ENCODE measurements around the gene HSPA14.
A peak's percentile ranks its signal among the peaks of the same experiment; 100 is the strongest.
"Not testable (repeated sequence)": the region's sequence is repeated elsewhere in the genome, so short reads cannot be mapped to it uniquely, and the experiment has no call there.

HSPA14 gene

GRCh38 chr10:14837757-14838581 lies at the start of gene HSPA14, which contains the start of the genes CDNF and MSANTD7:
HSPA14 (plus strand) TSS chr10:14838306; CDS start chr10:14838403, 97 bp downstream.
CDNF (minus strand) TSS chr10:14838037; CDS start chr10:14837946, 91 bp downstream.
MSANTD7 (plus strand) TSS chr10:14838306; CDS start chr10:14842285, 3,979 bp downstream.
- FAIRE-seq: peak; percentile 97

DNA sequence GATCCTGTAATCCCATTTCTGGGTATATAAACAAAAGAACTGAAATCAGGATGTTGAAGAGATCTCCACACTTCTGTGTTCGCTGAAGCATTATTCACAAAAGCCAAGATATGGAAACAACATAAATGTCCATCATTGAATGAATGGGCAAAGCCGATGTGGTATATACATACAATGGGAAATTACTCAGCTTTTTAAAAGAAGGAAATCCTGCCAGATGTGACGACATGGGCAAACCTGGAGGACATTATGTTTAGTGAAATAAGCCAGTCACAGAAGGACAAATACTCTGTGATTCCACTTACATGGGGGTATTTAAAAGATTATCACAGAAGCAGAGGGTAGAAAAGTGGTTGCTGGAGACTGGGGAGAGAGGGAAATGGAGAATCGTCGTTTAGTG lies 39.5 kb upstream of the HSPA14 start:
- no peak for FAIRE-seq

DNA sequence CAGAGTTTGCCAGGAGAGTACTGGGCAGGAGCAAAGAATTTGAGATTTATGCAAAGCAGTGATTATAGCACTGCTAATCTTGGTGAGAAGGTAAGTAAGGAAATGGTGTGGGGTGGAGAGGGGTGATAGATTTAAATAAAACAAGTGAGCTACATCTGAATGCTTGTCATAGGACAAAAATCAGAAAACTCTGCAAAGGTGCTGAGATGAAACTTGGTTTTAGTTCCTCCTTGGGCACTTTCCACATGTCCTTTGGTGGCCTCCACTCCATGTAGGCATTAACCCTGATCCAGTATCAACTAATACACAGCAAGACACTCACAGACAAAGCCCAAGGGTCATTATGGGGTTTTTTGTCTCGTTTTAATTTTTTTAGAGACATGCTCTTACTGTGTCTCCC lies 37.7 kb upstream of the HSPA14 start:
- no peak for FAIRE-seq

DNA sequence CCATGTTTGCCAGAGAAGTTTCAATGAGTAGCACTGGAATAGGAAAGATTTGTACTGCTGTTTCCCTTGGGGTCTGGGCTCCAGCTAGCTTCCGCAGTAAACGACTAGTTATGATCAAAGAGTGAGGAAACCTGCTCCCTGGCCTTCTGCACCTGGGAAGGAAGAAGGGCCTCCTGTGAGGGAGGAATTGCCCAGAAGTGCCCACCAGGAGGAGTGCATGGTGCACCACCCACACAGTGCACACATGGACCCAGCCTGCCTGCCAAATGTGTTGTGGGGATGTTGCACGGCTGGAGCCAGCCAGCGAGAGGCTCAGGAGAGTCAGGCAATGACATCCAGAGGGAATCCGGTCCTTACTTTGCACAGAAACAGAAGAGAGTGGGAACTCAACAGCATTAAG lies 36.4 kb upstream of the HSPA14 start:
- FAIRE-seq: no peak

DNA sequence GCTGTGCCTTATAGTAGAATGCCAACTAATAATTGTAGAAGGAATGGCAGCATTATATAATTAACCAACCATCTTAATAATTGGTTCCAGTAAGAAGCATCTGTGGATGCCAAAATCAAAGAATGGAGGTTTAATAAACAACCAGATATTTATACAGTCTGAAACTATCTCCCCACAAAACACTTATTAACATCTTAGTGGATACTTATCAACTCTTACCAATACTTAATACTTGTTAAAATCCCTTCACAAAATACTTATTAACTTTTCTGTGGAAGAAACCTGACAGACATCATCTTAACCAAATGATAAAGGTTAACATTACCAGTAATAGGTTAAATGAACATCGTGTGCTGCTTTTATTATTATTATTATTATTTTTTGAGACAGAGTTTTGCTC lies 34.3 kb upstream of the HSPA14 start:
- FAIRE-seq: no peak

DNA sequence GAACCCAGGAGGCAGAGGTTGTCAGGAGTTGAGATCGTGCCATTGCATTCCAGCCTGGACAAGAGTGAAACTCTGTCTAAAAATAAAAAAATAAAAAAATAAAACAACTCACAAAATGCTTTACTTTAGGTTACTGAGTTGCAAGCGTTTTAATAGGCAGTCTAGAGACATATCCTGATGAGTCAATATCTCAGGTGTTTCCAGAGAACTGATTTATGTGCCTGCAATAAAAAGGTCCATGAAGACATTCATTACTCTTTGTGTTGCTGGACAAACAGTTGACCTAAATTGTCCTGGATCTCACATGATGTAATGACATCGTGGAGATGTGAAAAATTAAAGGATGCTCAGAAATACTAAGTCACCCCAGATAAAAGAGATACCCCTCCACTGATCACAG lies 31.8 kb upstream of the HSPA14 start:
- FAIRE-seq: no peak

GRCh38 chr10:14810969-14811953 lies 26.8 kb upstream of the HSPA14 start:
- FAIRE-seq: no peak

GRCh38 chr10:14812271-14812670 lies 25.8 kb upstream of the HSPA14 start:
- FAIRE-seq: no peak

GRCh38 chr10:14815681-14816080 lies 22.4 kb upstream of the HSPA14 start:
- FAIRE-seq: no peak

DNA sequence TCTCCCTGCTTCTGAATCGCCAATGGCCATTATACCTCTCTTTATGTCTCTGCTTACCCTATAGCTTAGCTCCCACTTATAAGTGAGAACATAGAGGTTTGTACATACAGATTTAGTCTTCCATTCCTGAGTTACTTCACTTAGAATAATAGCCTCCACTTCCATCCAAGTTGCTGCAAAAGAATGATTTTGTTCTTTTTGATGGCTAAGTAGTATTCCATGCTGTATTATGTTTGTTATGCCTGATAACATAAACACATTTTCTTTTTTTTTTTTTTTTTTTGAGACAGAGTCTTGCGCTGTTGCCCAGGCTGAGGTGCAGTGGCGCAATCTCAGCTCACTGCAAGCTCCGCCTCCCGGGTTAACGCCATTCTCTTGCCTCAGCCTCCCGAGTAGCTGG lies 21.4 kb upstream of the HSPA14 start:
- FAIRE-seq: not testable (repeated sequence)

DNA sequence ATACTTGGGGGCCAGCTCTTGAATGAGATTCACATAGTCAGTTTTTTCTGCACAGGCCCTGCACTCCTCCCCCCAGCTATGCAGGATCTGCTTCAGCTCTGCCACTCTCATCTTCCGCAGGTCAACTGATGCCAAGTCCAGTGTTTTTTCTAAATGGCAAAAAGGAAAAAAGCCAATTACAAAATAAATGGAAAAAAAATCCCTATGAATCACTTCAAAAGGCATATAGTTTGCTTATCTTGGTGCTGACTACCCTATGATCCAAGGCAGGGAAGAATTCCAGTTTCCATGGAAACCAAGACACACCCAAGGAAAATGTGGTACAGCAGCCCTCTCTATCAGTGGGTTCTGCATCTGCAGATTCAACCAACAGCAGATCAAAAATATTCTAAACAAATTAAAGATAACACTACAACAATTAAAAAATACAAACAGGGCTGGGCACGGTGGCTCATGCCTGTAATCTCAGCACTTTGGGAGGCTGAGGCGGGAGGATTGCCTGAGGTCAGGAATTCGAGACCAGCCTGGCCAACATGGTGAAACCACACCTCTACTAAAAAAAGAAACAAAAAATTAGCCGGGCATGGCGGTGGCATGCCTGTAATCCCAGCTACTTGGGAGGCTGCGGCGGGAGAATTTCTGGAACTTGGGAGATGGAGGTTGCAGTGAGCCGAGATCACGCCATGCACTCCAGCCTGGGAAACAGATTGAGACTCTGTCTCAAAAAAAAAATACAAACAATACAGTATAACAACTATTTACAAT lies 17.9 kb upstream of the HSPA14 start:
- no peak for FAIRE-seq

- FAIRE-seq: no peak
These were observed 17.3 kb upstream of the HSPA14 start for GRCh38 chr10:14820775-14821154.

GRCh38 chr10:14821635-14822375 lies 16.3 kb upstream of the HSPA14 start:
- no peak for FAIRE-seq

DNA sequence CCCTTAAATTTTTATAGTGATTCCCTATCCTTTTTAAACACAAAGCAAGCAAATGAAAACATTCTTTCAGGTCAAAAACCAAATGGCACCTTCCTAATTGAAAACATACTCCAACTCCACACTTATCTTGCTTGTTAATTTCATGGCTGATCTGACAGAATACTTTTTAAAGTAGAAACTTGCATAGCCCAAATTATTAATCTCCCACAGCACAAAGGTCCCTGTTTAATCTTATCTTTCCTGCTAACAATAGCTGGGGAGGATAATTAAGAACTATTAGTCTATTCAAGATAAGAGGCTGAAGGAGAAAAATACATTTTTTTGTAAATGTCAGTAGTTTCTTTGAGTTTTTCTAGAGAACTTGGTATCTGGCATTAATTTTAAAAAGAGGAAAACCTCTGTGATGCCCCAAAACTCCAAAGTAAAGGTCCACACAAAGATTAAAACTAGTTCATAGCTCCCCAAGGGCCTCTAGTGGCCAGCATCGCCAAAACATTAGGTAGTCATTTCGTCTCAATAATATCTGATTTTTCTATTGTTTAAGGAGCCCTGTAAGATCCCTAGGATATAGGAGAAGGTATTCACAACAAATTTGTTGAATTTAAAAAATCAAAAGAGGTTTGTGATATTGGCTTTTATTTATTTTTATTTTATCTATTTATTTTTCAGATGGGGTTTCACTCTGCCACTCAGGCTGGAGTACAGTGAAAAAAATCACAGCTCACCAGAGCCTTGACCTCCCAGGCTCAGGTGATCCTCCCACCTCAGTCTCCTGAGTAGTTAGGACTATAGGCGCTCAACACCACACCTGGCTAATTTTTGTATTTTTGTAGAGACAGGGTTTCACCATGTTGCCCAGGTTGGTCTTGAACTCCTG lies 15.0 kb upstream of the HSPA14 start:
- FAIRE-seq: peak; percentile 94

DNA sequence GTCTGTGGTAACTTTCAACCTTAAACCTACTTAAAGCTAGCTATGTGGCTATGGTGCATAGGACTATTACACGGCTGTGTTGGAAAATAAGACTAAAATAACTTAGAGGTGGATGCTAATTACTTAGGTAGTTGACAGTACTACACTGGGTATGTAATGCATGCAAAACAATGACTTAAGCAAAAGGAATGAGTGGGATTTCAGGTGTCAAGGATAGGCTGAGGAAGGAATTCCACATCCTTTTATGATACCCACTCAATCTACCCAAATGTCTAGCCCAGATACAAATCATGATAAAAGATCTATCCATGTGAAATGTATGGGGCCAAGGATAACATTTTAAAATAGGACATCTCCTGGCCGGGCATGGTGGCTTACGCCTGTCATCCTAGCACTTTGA lies 14.1 kb upstream of the HSPA14 start:
- FAIRE-seq: no peak

DNA sequence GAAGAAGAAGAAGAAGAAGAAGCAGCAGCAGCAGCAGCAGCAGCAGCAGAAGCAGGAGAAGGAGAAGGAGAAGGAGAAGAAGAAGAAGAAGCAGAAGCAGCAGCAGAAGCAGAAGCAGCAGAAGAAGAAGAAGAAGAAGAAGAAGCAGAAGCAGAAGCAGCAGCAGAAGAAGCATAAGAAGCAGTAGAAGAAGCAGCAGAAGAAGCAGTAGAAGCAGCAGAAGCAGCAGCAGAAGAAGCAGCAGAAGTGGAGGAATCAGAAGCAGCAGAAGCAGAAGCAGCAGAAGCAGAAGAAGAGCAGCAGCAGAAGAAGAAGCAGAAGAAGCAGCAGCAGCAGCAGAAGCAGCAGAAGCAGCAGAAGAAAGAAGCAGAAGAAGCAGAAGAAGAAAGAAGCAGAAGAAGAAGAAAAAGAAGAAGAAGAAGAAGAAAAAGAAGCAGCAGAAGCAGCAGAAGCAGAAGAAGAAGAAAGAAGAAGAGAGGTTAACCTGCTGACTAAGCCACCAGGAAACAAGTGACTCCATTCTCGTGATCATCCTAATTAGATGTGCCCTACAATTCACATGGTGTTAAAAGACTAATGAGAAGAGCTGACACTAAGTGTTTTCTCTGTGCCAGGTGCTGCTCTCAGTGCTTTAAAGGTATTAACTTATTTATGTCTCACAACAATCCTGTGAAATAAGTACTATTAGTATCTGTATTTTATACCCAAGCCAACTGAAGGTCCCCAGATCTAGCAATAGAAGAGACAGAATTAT lies 11.9 kb upstream of the HSPA14 start:
- FAIRE-seq: no peak

- FAIRE-seq: no peak
These were observed 5.0 kb upstream of the HSPA14 start for GRCh38 chr10:14833106-14833505.

GRCh38 chr10:14836208-14836607 lies 1.9 kb upstream of the HSPA14 start:
- FAIRE-seq: no peak

DNA sequence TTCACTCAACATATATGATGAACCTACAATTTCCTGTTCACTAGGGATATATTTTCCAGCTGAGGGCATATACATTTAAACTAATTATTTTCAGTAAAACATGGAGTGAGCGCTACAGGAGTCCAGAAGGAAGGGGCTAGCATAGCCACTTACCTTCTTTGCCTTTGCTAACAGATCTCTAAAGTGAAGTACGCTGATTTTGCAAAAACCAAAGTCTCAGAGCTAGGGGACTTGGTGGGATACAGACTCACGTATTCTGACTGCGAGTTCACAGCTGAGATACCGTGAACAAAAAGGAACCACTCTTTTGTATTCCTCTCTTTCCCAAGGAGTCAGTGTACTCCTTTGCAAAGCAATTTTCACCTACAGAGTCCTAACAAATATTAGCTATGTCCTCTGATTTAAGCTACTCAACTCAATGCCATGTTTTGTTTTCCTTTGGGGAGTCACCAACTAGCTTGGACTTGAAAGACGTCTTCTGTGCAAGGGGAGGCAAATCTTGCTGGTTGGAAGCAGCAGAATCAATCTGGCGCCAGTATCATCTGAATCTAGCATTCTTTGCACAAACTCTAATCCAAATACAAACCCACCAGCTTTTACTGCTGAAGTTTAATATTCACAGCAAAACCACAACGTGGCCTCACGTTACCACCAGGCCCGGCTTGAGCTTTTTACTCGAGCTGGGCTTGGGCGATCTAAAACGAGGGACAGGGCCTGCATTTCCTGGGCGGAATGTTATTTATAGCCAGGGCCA lies 926 bp upstream of the HSPA14 start:
- FAIRE-seq: no peak

Data from G401.6 (cell line).